Peyer's patch (tissue), 4 donors: Measurements from ENCODE around the gene OLFML2A. TPM values are rescaled to one million over a fixed set of nuclear protein-coding genes. Genes with fewer than 3 reads are reported as not detected.

Source experiments
- DNase-seq, 3 donors: peaks; one replicate each; pipeline ENCODE4 v3.0.0-alpha.2; 2017 to 2019
- H3K27ac ChIP-seq, 4 donors: fragments of 200-600 bp; sonication (generic); one replicate each; pipeline ENCODE4 v1.5.1; 2016 to 2019
- H3K27me3 ChIP-seq, 2 donors: fragments of 200-600 bp; sonication (generic); one replicate each; pipeline ENCODE4 v1.5.1; 2019
- H3K36me3 ChIP-seq, 3 donors: fragments of 200-600 bp; sonication (generic); one replicate each; pipeline ENCODE4 v1.5.1; 2016 to 2019
- H3K4me1 ChIP-seq, 4 donors: fragments of 200-600 bp; sonication (generic); one replicate each; pipeline ENCODE4 v1.5.1; 2016 to 2019
- H3K4me3 ChIP-seq, 4 donors: fragments of 200-600 bp; sonication (generic); 1 replicate in 3 of 4; 2 replicates in 1 of 4; pipeline ENCODE4 v1.5.1; 2016 to 2019; ENCODE audit warnings: mild to moderate bottlenecking in 1 of 4
- H3K9me3 ChIP-seq, 4 donors: fragments of 200-600 bp; sonication (generic); one replicate each; pipeline ENCODE4 v1.5.1; 2016 to 2019; ENCODE audit warnings: mild to moderate bottlenecking in 1 of 4
- CTCF ChIP-seq, 6 experiments: fragments of 450-650 bp in 4 of 6; fragments of 200-600 bp in 2 of 6; sonication (generic) in 1 of 6; IDR thresholded peaks; one replicate each; pipeline ENCODE4 v1.5.1; 2017 to 2019; ENCODE audit warnings: antibody characterized with exemption in 6 of 6, mild to moderate bottlenecking in 3 of 6, moderate library complexity in 1 of 6
- POLR2A ChIP-seq, 2 donors: fragments of 450-650 bp; IDR thresholded peaks; one replicate each; pipeline ENCODE4 v1.5.1; 2017; ENCODE audit warnings: antibody characterized with exemption in 2 of 2, mild to moderate bottlenecking in 2 of 2, moderate library complexity in 2 of 2
- total RNA-seq, 4 donors: library from RNA; depleted of rRNA; stranded (reverse); fragments of >200 nt; gene quantifications; one replicate each; pipeline ENCODE4 v1.1.0, GENCODE V29; 2016

The OLFML2A gene
- total RNA-seq, 4 donors from 2014 or later = 0.88 to 10.0 (median 8.7) TPM

- H3K36me3 ChIP-seq = no peaks in the 10 kb centered on the region
- H3K4me1 ChIP-seq = no peaks in the 10 kb centered on the region
- TF ChIP-seq CTCF (IDR thresholded peaks at IDR 0.05) = no peak
- no peak for TF ChIP-seq POLR2A (IDR thresholded peaks at IDR 0.05)
- H3K4me3 ChIP-seq = no peak overlapping the region
- H3K27me3 ChIP-seq = no peaks in the 10 kb centered on the region
- DNase-seq = no peak
- no peak overlapping the region for H3K27ac ChIP-seq
- H3K9me3 ChIP-seq = no peaks in the 10 kb centered on the region
Observed at GRCh38 chr9:124756011-124756410, 20.9 kb upstream of the OLFML2A start.

GRCh38 chr9:124757616-124758015, 19.3 kb upstream of the OLFML2A start:
- H3K27ac ChIP-seq = no peak overlapping the region
- no peak overlapping the region for H3K4me3 ChIP-seq
- H3K9me3 ChIP-seq = no peaks in the 10 kb centered on the region
- no peaks in the 10 kb centered on the region for H3K27me3 ChIP-seq
- DNase-seq = no peak
- H3K4me1 ChIP-seq = no peaks in the 10 kb centered on the region
- H3K36me3 ChIP-seq = no peaks in the 10 kb centered on the region
- no peak for TF ChIP-seq CTCF (IDR thresholded peaks at IDR 0.05)
- TF ChIP-seq POLR2A (IDR thresholded peaks at IDR 0.05) = no peak

- Histone ChIP-seq H3K4me1 (no peaks in the 10 kb centered on the region), H3K27me3 (no peaks in the 10 kb centered on the region), H3K4me3 (no peak overlapping the region), H3K27ac (no peak overlapping the region), H3K9me3 (no peaks in the 10 kb centered on the region), H3K36me3 (no peaks in the 10 kb centered on the region)
- no peak for DNase-seq
- TF ChIP-seq CTCF (IDR thresholded peaks at IDR 0.05) (no peak), POLR2A (IDR thresholded peaks at IDR 0.05) (no peak)
Observed at GRCh38 chr9:124758061-124758460, 18.9 kb upstream of the OLFML2A start.

- H3K36me3 ChIP-seq = no peaks in the 10 kb centered on the region
- H3K9me3 ChIP-seq = no peaks in the 10 kb centered on the region
- no peaks in the 10 kb centered on the region for H3K27me3 ChIP-seq
- DNase-seq = no peak
- H3K27ac ChIP-seq = no peak overlapping the region
- TF ChIP-seq CTCF (IDR thresholded peaks at IDR 0.05) (no peak), POLR2A (IDR thresholded peaks at IDR 0.05) (no peak)
- H3K4me3 ChIP-seq = no peak overlapping the region
- H3K4me1 ChIP-seq = no peaks in the 10 kb centered on the region
Observed at GRCh38 chr9:124758691-124759090, 18.2 kb upstream of the OLFML2A start.

GRCh38 chr9:124759327-124759726, 17.6 kb upstream of the OLFML2A start:
- H3K27me3 ChIP-seq = no peaks in the 10 kb centered on the region
- no peaks in the 10 kb centered on the region for H3K4me1 ChIP-seq
- no peak overlapping the region for H3K27ac ChIP-seq
- TF ChIP-seq CTCF (IDR thresholded peaks at IDR 0.05) (no peak), POLR2A (IDR thresholded peaks at IDR 0.05) (no peak)
- no peaks in the 10 kb centered on the region for H3K9me3 ChIP-seq
- no peak for DNase-seq
- no peak overlapping the region for H3K4me3 ChIP-seq
- H3K36me3 ChIP-seq = no peaks in the 10 kb centered on the region

- no peak overlapping the region for H3K27ac ChIP-seq
- no peak overlapping the region for H3K4me3 ChIP-seq
- no peaks in the 10 kb centered on the region for H3K27me3 ChIP-seq
- H3K9me3 ChIP-seq = no peaks in the 10 kb centered on the region
- no peaks in the 10 kb centered on the region for H3K36me3 ChIP-seq
- DNase-seq = no peak
- TF ChIP-seq POLR2A (IDR thresholded peaks at IDR 0.05) (no peak), CTCF (IDR thresholded peaks at IDR 0.05) (no peak)
- no peaks in the 10 kb centered on the region for H3K4me1 ChIP-seq
Observed at GRCh38 chr9:124760719-124761118, 16.2 kb upstream of the OLFML2A start.
